Liver (tissue), 9 donors: ENCODE data around the gene KRTAP10-3. TPM values are rescaled to one million over a fixed set of nuclear protein-coding genes. Genes with fewer than 3 reads are reported as not detected.
"Not testable (repeated sequence)": the region's sequence is repeated elsewhere in the genome, so short reads cannot be mapped to it uniquely, and the experiment has no call there.

Source experiments
- DNase-seq: peaks from one replicate; pipeline ENCODE4 v3.0.0-alpha.2; 2017; ENCODE audit warnings: low spot score
- H3K27ac ChIP-seq, 2 donors: one replicate each; pipeline ENCODE4 v1.7.0; 2013; ENCODE audit warnings: inconsistent platforms in 2 of 2, low read length in 2 of 2, control low read depth in 1 of 2, low read depth in 1 of 2, mild to moderate bottlenecking in 1 of 2
- H3K27me3 ChIP-seq, 4 donors: one replicate each; pipeline versions ENCODE4 v1.6.1 to v1.7.0; 2013; ENCODE audit warnings: low read length in 3 of 4, inconsistent platforms in 1 of 4, mild to moderate bottlenecking in 1 of 4, moderate library complexity in 1 of 4; ENCODE audit not compliant: control insufficient read depth in 4 of 4, insufficient read depth in 4 of 4
- H3K36me3 ChIP-seq, 4 donors: one replicate each; pipeline versions ENCODE4 v1.6.1 to v1.7.0; 2013; ENCODE audit warnings: low read length in 3 of 4, mild to moderate bottlenecking in 3 of 4, low read depth in 1 of 4, moderate library complexity in 1 of 4; ENCODE audit not compliant: control insufficient read depth in 4 of 4, insufficient read depth in 3 of 4
- H3K4me1 ChIP-seq, 4 donors: one replicate each; pipeline versions ENCODE4 v1.6.1 to v1.7.0; 2013; ENCODE audit warnings: low read length in 3 of 4, mild to moderate bottlenecking in 3 of 4, moderate library complexity in 1 of 4; ENCODE audit not compliant: control insufficient read depth in 4 of 4, insufficient read depth in 4 of 4
- H3K4me3 ChIP-seq, 3 donors: one replicate each; pipeline versions ENCODE4 v1.6.1 to v1.7.0; 2013; ENCODE audit warnings: low read length in 3 of 3, control low read depth in 1 of 3, low read depth in 1 of 3, mild to moderate bottlenecking in 1 of 3
- H3K9ac ChIP-seq, 2 donors: one replicate each; pipeline ENCODE4 v1.7.0; 2013; ENCODE audit warnings: low read length in 2 of 2, mild to moderate bottlenecking in 2 of 2, moderate library complexity in 2 of 2, control low read depth in 1 of 2, low read depth in 1 of 2
- H3K9me3 ChIP-seq, 4 donors: one replicate each; pipeline versions ENCODE4 v1.6.1 to v1.7.0; 2013; ENCODE audit warnings: low read length in 3 of 4; ENCODE audit not compliant: control insufficient read depth in 4 of 4
- ATF3 ChIP-seq: IDR thresholded peaks from 2 replicates; pipeline ENCODE4 v1.6.1; 2016; ENCODE audit warnings: antibody characterized with exemption
- CTCF ChIP-seq: fragments of 150-350 bp; IDR thresholded peaks from 2 replicates; pipeline ENCODE4 v1.5.1; 2017; ENCODE audit warnings: improper control_type of control experiment, low read depth, low read length; ENCODE audit not compliant: missing input control
- GABPA ChIP-seq, 2 donors: IDR thresholded peaks in 1 of 2; conservative IDR thresholded peaks in 1 of 2; 2 replicates each; pipeline ENCODE4 v1.6.1; 2016; ENCODE audit warnings: antibody characterized with exemption in 2 of 2, mild to moderate bottlenecking in 1 of 2, moderate library complexity in 1 of 2
- NR2F2 ChIP-seq: IDR thresholded peaks from 2 replicates; pipeline ENCODE4 v1.6.1; 2016; ENCODE audit warnings: antibody characterized with exemption
- RAD21 ChIP-seq, 2 donors: IDR thresholded peaks; 2 replicates each; pipeline ENCODE4 v1.6.1; 2016; ENCODE audit warnings: antibody characterized with exemption in 2 of 2, mild to moderate bottlenecking in 2 of 2
- REST ChIP-seq: IDR thresholded peaks from 2 replicates; pipeline ENCODE4 v1.6.1; 2016; ENCODE audit warnings: antibody characterized with exemption, mild to moderate bottlenecking
- WGBS: extraction: QIAGEN DNeasy Blood & Tissue Kit; methylation state at CpG from one replicate; pipeline ENCODE4 v1.1.7; 2013; 5-methylcytosine and 5-hydroxymethylcytosine counted together
- polyA plus RNA-seq, 2 donors: library from polyadenylated mRNA; stranded (reverse) in 1 of 2; unstranded in 1 of 2; fragments of 200-250 nt in 1 of 2; fragments of >200 nt in 1 of 2; fragmentation: Nextera tagmentation in 1 of 2; extraction: Ambion mirVana in 1 of 2; gene quantifications; one replicate each; pipeline versions ENCODE4 v1.2.1 to v1.2.3, GENCODE V29; 2013 to 2015
- total RNA-seq, 2 donors: library from RNA; depleted of rRNA; stranded (reverse); fragments of >200 nt; gene quantifications; one replicate each; pipeline ENCODE4 v1.2.3, GENCODE V29; 2014
- donor health status: healthy.
- donor health status: healthy.
- donor health status: healthy.
- donor health status: healthy.
- donor health status: healthy.

Gene KRTAP10-3
- total and polyA plus RNA-seq, 4 donors = not detected

- TF ChIP-seq CTCF (no peak), GABPA (IDR thresholded peaks at IDR 0.05 in 1 of 2, conservative IDR thresholded peaks at IDR 0.05 in 1 of 2) (no peak), ATF3 (no peak), RAD21 (IDR thresholded peaks at IDR 0.05) (no peak)
Measured at GRCh38 chr21:44564099-44564498, 5.5 kb upstream of the KRTAP10-3 start (continued).

- H3K4me1 ChIP-seq, DNase-seq, H3K27me3 ChIP-seq, H3K9me3 ChIP-seq, H3K27ac ChIP-seq, H3K36me3 ChIP-seq, H3K9ac ChIP-seq, H3K4me3 ChIP-seq: not testable (repeated sequence)
- WGBS = 77% methylated on average over 10 of the region's 10 CpGs
Measured at GRCh38 chr21:44558329-44558675, 293 bp downstream of the KRTAP10-3 start.

- Histone ChIP-seq H3K9ac (no peak overlapping the region), H3K9me3 (no peaks in the 10 kb centered on the region), H3K4me1 (peaks cover 0 to 4% (median 0%) of the 10 kb centered on the region in 4 donors), H3K36me3 (no peaks in the 10 kb centered on the region), H3K27ac (no peak overlapping the region), H3K4me3 (no peak overlapping the region), H3K27me3 (no peaks in the 10 kb centered on the region)
- TF ChIP-seq NR2F2 (no peak), CTCF (no peak), REST (no peak), RAD21 (IDR thresholded peaks at IDR 0.05) (no peak), GABPA (IDR thresholded peaks at IDR 0.05 in 1 of 2, conservative IDR thresholded peaks at IDR 0.05 in 1 of 2) (no peak)
- WGBS = 50% methylated on average over 30 of the region's 30 CpGs
- DNase-seq = peak; percentile 31
Measured at GRCh38 chr21:44557491-44558328, 885 bp downstream of the KRTAP10-3 start.
